ENCODE results near the gene TWNK. TPM values are rescaled to one million over a fixed set of nuclear protein-coding genes. Genes with fewer than 3 reads are reported as not detected.
A peak's percentile ranks its signal among the peaks of the same experiment; 100 is the strongest.

Gene TWNK
- total and polyA plus RNA-seq, 9 of the 15 experiments (the other 6 are each of a cell fraction or from before 2014, with no cell fraction given): 11.6 to 34.7 (median 17.4) TPM

- intact Hi-C loops (cut with micrococcal nuclease): loop anchor here (1.0 kb wide), 1 partner anchor 13 kb away; no protein-coding TSS in a partner anchor
- Histone ChIP-seq H2AFZ (ENCODE audit: low read depth, low read length) (peak overlapping the region; percentile 86), H4K20me1 (replicated peaks; ENCODE audit: control insufficient read depth, insufficient read depth, low read length) (no peaks in the 10 kb centered on the region), H3K27ac (ENCODE audit: extremely low read depth, low read depth, low read length) (peak overlapping the region; percentile 93), H3K27me3 (ENCODE audit: control insufficient read depth in 2 of 2, insufficient read depth in 2 of 2, low read length in 2 of 2) (no peaks in the 10 kb centered on the region), H3K4me3 (peak overlapping the region; percentile 76), H3K4me1 (replicated peaks in 1 of 2; ENCODE audit: control insufficient read depth in 2 of 2, insufficient read depth in 2 of 2, low read length in 2 of 2) (peaks cover 26 to 75% of the 10 kb centered on the region in 2 experiments; a peak in 4 of 5 replicates), H3K9ac (ENCODE audit: insufficient read depth in 1 of 2, low read depth in 2 of 2, low read length in 2 of 2) (peak overlapping the region; percentile 85 to 90), H3K36me3 (ENCODE audit: control insufficient read depth, insufficient read depth, low read length) (peaks cover 36% of the 10 kb centered on the region; the same call in 2 of the 3 replicates), H3K79me2 (ENCODE audit: control insufficient read depth, insufficient read depth, low read length) (peaks cover 64% of the 10 kb centered on the region), H3K4me2 (ENCODE audit: insufficient read depth, low read length) (peak overlapping the region; percentile 100), H3K9me1 (ENCODE audit: control insufficient read depth, insufficient read depth, low read length) (no peaks in the 10 kb centered on the region), H3K9me3 (replicated peaks; ENCODE audit: control insufficient read depth, insufficient read depth, low read depth, low read length) (no peaks in the 10 kb centered on the region)
- peak; percentile 65 to 86 (median 75) for DNase-seq (ENCODE audit: extremely low read depth in 1 of 4, low spot score in 3 of 4)
- POLR2A ChIA-PET: interaction anchor here (0.5 to 1.0 kb wide), 4 partner anchors 10 to 57 kb away, joined by 3 to 4 read pairs (median 3); no protein-coding TSS in a partner anchor
- CTCF ChIA-PET (ENCODE audit: low intra/inter-chr PET ratio): interaction anchor here (0.6 to 9.3 kb wide), 3 partner anchors 14 to 315 kb away, joined by 3 to 150 read pairs (median 3); no protein-coding TSS in a partner anchor
- in situ Hi-C loops (cut with MboI): loop anchor here (25.0 kb wide), 1 partner anchor 1039 kb away; no protein-coding TSS in a partner anchor
- FAIRE-seq: peak; percentile 37
- no TSS peak for BruUV-seq (replicated peaks)
- ATAC-seq: peak; percentile 43
- under 1% methylated on average over 16 of the region's 25 CpGs for WGBS (ENCODE audit: insufficient coverage, low coverage, missing lambda C conversion rate)
- TF ChIP-seq RCOR1 (IDR thresholded peaks at IDR 0.05; ENCODE audit: borderline replicate concordance in 1 of 2, low read depth in 2 of 2, low read length in 2 of 2): no peak
- TF ChIP-seq EGR1 (conservative IDR thresholded peaks at IDR 0.05): peak; percentile 9
- peak; percentile 77 for TF ChIP-seq MEF2D (tag; conservative IDR thresholded peaks at IDR 0.05; ENCODE audit: low read depth)
- TF ChIP-seq MEF2A (IDR thresholded peaks at IDR 0.05; ENCODE audit: control insufficient read depth, low read depth, low read length): peak; percentile 67
- TF ChIP-seq ZNF586 (CRISPR knock-in tag; conservative IDR thresholded peaks at IDR 0.05): no peak
- 0 out of 2 replicates have a peak, but pooled peaks have one; percentile 9 for TF ChIP-seq CBFA2T3 (IDR thresholded peaks at IDR 0.05)
- no peak for TF ChIP-seq MAFF (IDR thresholded peaks at IDR 0.05; ENCODE audit: low read length)
- no peak for TF ChIP-seq MXD1 (CRISPR knock-in tag; IDR thresholded peaks at IDR 0.05; ENCODE audit: borderline replicate concordance, poor library complexity, severe bottlenecking)
- TF ChIP-seq ZNF589 (CRISPR knock-in tag; IDR thresholded peaks at IDR 0.05; ENCODE audit: low read depth): 0 out of 2 replicates have a peak, but pooled peaks have one; percentile 17
- TF ChIP-seq KLF13 (tag; IDR thresholded peaks at IDR 0.05; ENCODE audit: borderline replicate concordance, low read depth): no peak
- TF ChIP-seq GATAD2B (IDR thresholded peaks at IDR 0.05; ENCODE audit: borderline replicate concordance): no peak
- TF ChIP-seq PKNOX1 (IDR thresholded peaks at IDR 0.05): 0 out of 2 replicates have a peak, but pooled peaks have one; percentile 17
- no peak for TF ChIP-seq ZNF197 (CRISPR knock-in tag; IDR thresholded peaks at IDR 0.05; ENCODE audit: low read depth)
- TF ChIP-seq CREM (IDR thresholded peaks at IDR 0.05; ENCODE audit: low read depth): 0 out of 2 replicates have a peak, but pooled peaks have one; percentile 16
- no peak for TF ChIP-seq ARHGAP35 (IDR thresholded peaks at IDR 0.05; ENCODE audit: partially characterized antibody)
- no peak for TF ChIP-seq GATA2 (CRISPR knock-in tag; IDR thresholded peaks at IDR 0.05)
- TF ChIP-seq THRB (CRISPR knock-in tag; conservative IDR thresholded peaks at IDR 0.05): peak; percentile 62; the same call in 1 of the 2 replicates
Observed at GRCh38 chr10:100998183-100998990, 11.0 kb downstream of the TWNK start.

Measured in K562 (cell line).